DND-41 (cell line): Measurements from ENCODE around the gene LYPD6B.

Experiments
- ATAC-seq: fragments of 200-7000 bp; cut with Tn5 transposase; 3 replicates; pipeline ENCODE4 v1.9.1; 2021; ENCODE audit warnings: low read depth; ENCODE audit not compliant: insufficient read depth
- DNase-seq: peaks from one replicate; pipeline ENCODE4 v3.0.0-alpha.2; 2020
- H2AFZ ChIP-seq: 2 replicates; pipeline ENCODE4 v1.6.0; 2012; ENCODE audit warnings: low read depth, low read length
- H3K27ac ChIP-seq: 2 replicates; pipeline ENCODE4 v1.5.1; 2012; ENCODE audit warnings: low read length, inconsistent platforms
- H3K27me3 ChIP-seq: fragments of 200-600 bp; sonication (generic); 2 replicates; pipeline ENCODE4 v1.6.0; 2012; ENCODE audit warnings: low read length, mild to moderate bottlenecking, inconsistent platforms; ENCODE audit not compliant: insufficient read depth, poor library complexity
- H3K36me3 ChIP-seq: 2 replicates; pipeline ENCODE4 v1.5.1; 2012; ENCODE audit warnings: low read length, inconsistent platforms; ENCODE audit not compliant: insufficient read depth
- H3K4me1 ChIP-seq: 2 replicates; pipeline ENCODE4 v1.5.1; 2012; ENCODE audit warnings: mild to moderate bottlenecking, low read length; ENCODE audit not compliant: insufficient read depth
- H3K4me2 ChIP-seq: 2 replicates; pipeline ENCODE4 v1.6.0; 2012; ENCODE audit warnings: mild to moderate bottlenecking, moderate library complexity, low read length, inconsistent platforms; ENCODE audit not compliant: insufficient read depth
- H3K4me3 ChIP-seq, 2 experiments: fragments of 200-600 bp in 1 of 2; shearing (Covaris generic) in 1 of 2; 2 replicates each; pipeline ENCODE4 v1.5.1; 2012 to 2016; ENCODE audit warnings: inconsistent platforms in 2 of 2, low read length in 2 of 2, mild to moderate bottlenecking in 2 of 2, low read depth in 1 of 2, moderate library complexity in 1 of 2
- H3K79me2 ChIP-seq: 2 replicates; pipeline ENCODE4 v1.6.0; 2012; ENCODE audit warnings: low read length, inconsistent platforms; ENCODE audit not compliant: insufficient read depth
- H3K9ac ChIP-seq: 2 replicates; pipeline ENCODE4 v1.6.0; 2012; ENCODE audit warnings: low read depth, mild to moderate bottlenecking, inconsistent platforms, low read length, moderate library complexity
- H3K9me3 ChIP-seq: 2 replicates; pipeline ENCODE4 v1.5.1; 2012; ENCODE audit warnings: low read length, moderate library complexity, mild to moderate bottlenecking, inconsistent platforms; ENCODE audit not compliant: insufficient read depth, severe bottlenecking
- H4K20me1 ChIP-seq: 2 replicates; pipeline ENCODE4 v1.6.0; 2012; ENCODE audit warnings: low read length; ENCODE audit not compliant: insufficient read depth
- EZH2 ChIP-seq: IDR thresholded peaks from 3 replicates; pipeline ENCODE4 v1.6.1; 2012; ENCODE audit warnings: borderline replicate concordance, low read depth, mild to moderate bottlenecking, moderate library complexity, low read length, inconsistent platforms; ENCODE audit not compliant: severe bottlenecking
- TF ChIP-seq, protein P1 (sequence below): IDR thresholded peaks from 2 replicates; pipeline ENCODE4 v1.5.1; 2012; ENCODE audit warnings: borderline replicate concordance, low read length, moderate library complexity, mild to moderate bottlenecking; ENCODE audit not compliant: poor library complexity, severe bottlenecking; ENCODE audit errors: extremely low read depth

The LYPD6B gene

DNA sequence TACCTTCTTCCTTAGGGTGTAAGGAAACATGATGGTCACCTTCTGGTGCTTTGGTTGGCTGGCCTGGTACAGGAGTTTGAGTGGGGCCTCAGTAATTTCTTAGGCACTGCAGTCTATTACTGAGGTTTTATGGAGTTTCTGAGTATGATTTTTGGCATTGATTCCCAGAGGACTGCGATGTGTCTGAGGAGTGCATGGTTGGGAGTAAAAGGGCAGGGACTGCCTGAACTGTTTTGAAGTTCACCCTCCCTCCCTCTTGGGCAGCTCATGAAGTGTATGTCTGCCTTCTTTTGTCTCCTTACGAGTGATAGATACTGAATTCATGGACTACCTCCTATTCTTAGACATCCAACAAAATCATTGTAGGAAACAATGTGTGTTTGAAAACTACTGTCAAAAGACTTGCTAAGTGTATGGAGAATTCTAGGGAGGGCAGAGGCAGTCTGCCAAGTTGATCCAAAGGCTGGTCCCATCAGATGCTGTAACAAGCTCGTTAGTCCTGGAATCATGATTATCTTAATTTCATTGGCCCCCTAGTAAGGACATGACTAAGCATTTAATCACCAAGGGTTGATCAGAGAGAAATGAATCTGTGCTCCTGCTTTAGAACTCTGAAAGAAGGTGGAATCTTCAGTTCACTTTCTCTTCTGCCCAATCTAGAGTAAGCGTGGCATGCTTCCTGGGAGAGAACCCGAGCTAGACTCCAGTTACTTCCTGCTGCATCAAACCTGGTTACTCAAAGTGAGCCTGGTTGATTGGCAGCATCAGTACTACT lies 26.5 kb downstream of the LYPD6B start:
- ATAC-seq (no peak), DNase-seq (no peak)
- Histone ChIP-seq H3K4me2 (no peak overlapping the region), H2AFZ (no peak overlapping the region), H3K9ac (no peak overlapping the region), H3K79me2 (no peaks in the 10 kb centered on the region), H3K27me3 (peaks cover 7% of the 10 kb centered on the region), H3K36me3 (no peaks in the 10 kb centered on the region), H3K27ac (no peak overlapping the region), H4K20me1 (no peaks in the 10 kb centered on the region), H3K9me3 (no peaks in the 10 kb centered on the region), H3K4me3 (no peak overlapping the region), H3K4me1 (peaks cover 16% of the 10 kb centered on the region)
- TF ChIP-seq EZH2, result no peak
- TF ChIP-seq, protein P1, sequence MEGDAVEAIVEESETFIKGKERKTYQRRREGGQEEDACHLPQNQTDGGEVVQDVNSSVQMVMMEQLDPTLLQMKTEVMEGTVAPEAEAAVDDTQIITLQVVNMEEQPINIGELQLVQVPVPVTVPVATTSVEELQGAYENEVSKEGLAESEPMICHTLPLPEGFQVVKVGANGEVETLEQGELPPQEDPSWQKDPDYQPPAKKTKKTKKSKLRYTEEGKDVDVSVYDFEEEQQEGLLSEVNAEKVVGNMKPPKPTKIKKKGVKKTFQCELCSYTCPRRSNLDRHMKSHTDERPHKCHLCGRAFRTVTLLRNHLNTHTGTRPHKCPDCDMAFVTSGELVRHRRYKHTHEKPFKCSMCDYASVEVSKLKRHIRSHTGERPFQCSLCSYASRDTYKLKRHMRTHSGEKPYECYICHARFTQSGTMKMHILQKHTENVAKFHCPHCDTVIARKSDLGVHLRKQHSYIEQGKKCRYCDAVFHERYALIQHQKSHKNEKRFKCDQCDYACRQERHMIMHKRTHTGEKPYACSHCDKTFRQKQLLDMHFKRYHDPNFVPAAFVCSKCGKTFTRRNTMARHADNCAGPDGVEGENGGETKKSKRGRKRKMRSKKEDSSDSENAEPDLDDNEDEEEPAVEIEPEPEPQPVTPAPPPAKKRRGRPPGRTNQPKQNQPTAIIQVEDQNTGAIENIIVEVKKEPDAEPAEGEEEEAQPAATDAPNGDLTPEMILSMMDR, result no peak

- DNase-seq (no peak), ATAC-seq (no peak)
- Histone ChIP-seq H3K4me1 (peaks cover 18% of the 10 kb centered on the region), H3K9ac (no peak overlapping the region), H4K20me1 (no peaks in the 10 kb centered on the region), H3K4me3 (no peak overlapping the region), H3K27me3 (peaks cover 12% of the 10 kb centered on the region), H3K79me2 (no peaks in the 10 kb centered on the region), H3K9me3 (no peaks in the 10 kb centered on the region), H2AFZ (no peak overlapping the region), H3K27ac (no peak overlapping the region), H3K4me2 (peak overlapping the region; percentile 46; the same call in 1 of the 2 replicates), H3K36me3 (no peaks in the 10 kb centered on the region)
- no peak for TF ChIP-seq EZH2
- TF ChIP-seq, protein P1, result no peak
Measured at GRCh38 chr2:149068225-149068995, 29.9 kb downstream of the LYPD6B start.

DNA sequence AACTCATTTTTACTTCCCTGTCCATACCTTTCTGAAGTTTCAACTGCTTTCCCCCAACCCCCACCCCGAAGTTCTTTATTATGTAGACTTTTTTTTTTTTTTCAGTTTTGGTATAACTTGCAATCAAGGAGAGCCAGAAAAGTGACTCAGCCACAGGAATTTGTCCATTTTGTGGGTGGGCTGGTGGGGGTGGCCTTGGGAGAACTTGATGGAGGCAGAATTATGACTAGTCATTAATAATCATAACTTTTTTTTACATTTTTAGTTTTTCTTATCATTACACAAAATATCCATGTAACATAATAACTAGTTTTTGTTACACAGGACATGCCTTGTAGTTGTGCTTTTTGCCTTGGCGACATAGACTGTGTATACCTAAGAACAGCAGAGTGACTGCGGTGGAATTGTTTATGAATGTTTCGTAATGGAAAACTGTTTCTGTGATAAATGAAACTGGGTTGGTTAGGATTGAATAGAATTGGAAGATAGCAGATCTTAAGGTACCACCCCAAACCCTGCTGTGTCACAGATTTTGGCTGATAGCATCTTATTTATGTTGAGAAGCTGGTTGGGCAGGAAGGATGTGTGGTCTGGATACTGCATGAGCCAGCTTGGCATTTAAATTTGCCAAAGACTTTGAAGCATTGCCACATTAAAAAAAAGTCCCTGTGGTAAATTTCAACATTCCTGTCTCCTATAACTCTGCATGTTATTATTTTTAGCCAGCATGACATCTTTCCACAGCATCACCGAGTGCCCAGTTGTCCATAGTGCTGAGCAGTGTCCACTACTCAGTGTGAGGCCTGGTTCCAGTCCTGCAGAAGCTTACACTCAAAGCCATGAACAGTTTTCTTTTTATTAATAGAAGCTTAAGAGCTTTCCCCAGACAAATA lies 30.7 kb downstream of the LYPD6B start:
- Histone ChIP-seq H3K79me2 (no peaks in the 10 kb centered on the region), H3K9ac (no peak overlapping the region), H3K9me3 (no peaks in the 10 kb centered on the region), H3K36me3 (no peaks in the 10 kb centered on the region), H2AFZ (no peak overlapping the region), H3K4me1 (peaks cover 18% of the 10 kb centered on the region), H3K4me3 (no peak overlapping the region), H3K4me2 (peak overlapping the region; percentile 46; the same call in 1 of the 2 replicates), H4K20me1 (no peaks in the 10 kb centered on the region), H3K27me3 (peaks cover 15% of the 10 kb centered on the region), H3K27ac (no peak overlapping the region)
- TF ChIP-seq, protein P1, result no peak
- no peak for TF ChIP-seq EZH2
- DNase-seq, result peak; percentile 47
- peak; percentile 97 for ATAC-seq
